ENCODE measurements around the gene NT5C2. TPM values are rescaled to one million over a fixed set of nuclear protein-coding genes. Genes with fewer than 3 reads are reported as not detected.

The NT5C2 gene
- total RNA-seq, 1 donor from 2014 or later, result 158 TPM

DNA sequence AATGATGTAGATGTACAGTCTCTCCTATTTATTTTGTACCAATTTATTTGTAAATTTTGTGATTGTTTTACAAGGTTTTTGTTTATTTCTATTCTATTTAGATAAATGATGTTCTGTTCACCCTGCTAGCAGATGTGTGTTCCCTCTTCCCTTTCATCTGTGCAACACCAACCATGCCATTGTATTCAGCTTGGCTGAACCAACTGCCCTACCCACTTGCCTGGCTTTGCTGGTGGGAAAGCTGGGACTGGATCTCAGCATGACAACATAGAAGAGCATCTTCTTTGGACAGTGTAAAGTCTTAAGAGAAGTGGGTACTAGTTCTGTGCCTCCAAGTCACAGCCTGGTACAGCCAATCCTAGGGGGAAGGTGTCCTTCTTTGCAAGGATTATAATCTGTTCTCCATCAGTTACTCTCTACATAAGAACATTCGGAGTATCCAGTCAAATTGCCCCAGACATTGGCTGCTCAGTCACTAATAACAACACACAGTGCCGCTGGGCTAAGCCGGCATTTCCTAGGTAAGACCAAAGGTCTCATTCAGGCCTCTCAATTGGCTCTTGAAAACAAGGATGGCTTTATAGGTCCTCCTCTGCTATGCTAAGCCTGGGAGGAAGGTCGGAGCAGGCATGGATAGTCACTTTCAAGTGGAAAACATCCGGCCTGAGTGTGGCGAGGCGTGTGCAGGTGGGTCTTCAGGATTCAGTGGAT lies 109.7 kb downstream of the NT5C2 start:
- Histone ChIP-seq H3K36me3 (ENCODE audit: control insufficient read depth in 3 of 3, insufficient read depth in 3 of 3, low read length in 3 of 3) (peaks cover 22 to 58% (median 33%) of the 10 kb centered on the region in 3 donors), H3K9me3 (ENCODE audit: control insufficient read depth in 3 of 3, low read length in 3 of 3) (no peaks in the 10 kb centered on the region), H3K9ac (ENCODE audit: low read depth in 1 of 3, low read length in 3 of 3) (no peak overlapping the region), H3K27ac (ENCODE audit: low read depth, low read length) (no peak overlapping the region), H3K27me3 (ENCODE audit: control insufficient read depth in 3 of 3, insufficient read depth in 3 of 3, low read length in 3 of 3) (no peaks in the 10 kb centered on the region), H3K4me3 (ENCODE audit: low read length in 3 of 3) (no peak overlapping the region), H3K4me1 (ENCODE audit: control insufficient read depth in 3 of 3, insufficient read depth in 3 of 3, low read length in 3 of 3) (no peaks in the 10 kb centered on the region)

DNA sequence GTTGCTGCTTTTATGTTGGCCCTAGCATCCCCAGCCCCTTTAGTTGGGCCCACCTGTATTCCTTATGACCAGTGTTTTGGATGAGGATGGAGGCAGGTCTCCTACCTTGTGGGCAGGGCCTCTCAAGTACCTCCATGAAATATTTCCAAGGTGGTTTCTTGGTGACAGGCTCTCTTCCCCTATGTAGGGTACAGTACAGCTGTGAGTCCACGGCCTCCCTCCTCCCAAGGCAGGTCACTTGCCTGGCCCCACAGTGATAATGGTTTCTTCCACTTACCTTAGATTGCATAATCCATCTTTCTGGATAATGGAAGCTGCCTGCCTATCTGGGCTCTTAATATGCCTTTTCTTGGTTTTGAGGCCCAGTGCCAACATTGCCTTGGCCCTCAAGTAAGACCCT lies 110.4 kb downstream of the NT5C2 start:
- Histone ChIP-seq H3K4me1 (ENCODE audit: control insufficient read depth in 3 of 3, insufficient read depth in 3 of 3, low read length in 3 of 3) (no peaks in the 10 kb centered on the region), H3K27me3 (ENCODE audit: control insufficient read depth in 3 of 3, insufficient read depth in 3 of 3, low read length in 3 of 3) (no peaks in the 10 kb centered on the region), H3K27ac (ENCODE audit: low read depth, low read length) (no peak overlapping the region), H3K4me3 (ENCODE audit: low read length in 3 of 3) (no peak overlapping the region), H3K36me3 (ENCODE audit: control insufficient read depth in 3 of 3, insufficient read depth in 3 of 3, low read length in 3 of 3) (peaks cover 18 to 58% (median 34%) of the 10 kb centered on the region in 3 donors), H3K9ac (ENCODE audit: low read depth in 1 of 3, low read length in 3 of 3) (no peak overlapping the region), H3K9me3 (ENCODE audit: control insufficient read depth in 3 of 3, low read length in 3 of 3) (no peaks in the 10 kb centered on the region)

DNA sequence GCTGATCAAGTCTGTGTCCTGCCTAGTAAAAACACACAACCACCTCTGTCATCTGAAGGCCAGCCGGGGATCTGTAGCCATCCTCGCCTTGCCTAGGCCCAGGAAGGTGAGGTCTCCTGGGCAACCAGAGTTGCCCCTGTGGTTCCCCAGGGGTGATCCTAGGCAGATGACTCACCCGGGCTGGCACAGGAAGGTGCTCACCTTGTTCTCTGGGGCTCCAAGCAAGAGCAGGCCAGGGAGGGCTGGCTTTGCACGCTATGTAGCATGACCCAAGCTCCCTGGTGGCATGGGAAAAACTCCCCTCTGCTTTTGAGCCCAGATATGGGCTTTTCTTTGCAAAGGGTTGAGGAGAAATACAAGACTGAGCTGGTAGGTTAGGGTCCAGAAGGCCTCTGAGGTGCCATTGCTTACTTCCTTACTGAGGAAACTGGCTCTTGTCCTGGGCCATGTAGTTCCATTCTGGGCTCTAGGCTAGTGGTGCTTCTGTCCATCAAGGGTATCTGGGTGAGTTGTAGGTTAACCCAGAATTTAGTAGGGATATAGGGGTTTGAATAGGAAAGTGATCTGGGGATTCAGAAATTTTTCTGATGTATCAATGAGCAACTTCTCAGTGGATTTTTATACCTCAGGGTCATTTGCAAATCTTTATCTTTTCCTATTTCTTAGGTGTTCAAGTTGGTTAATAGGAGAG lies 112.0 kb downstream of the NT5C2 start:
- Histone ChIP-seq H3K4me1 (ENCODE audit: control insufficient read depth in 3 of 3, insufficient read depth in 3 of 3, low read length in 3 of 3) (no peaks in the 10 kb centered on the region), H3K4me3 (ENCODE audit: low read length in 3 of 3) (no peak overlapping the region), H3K9ac (ENCODE audit: low read depth in 1 of 3, low read length in 3 of 3) (no peak overlapping the region), H3K27me3 (ENCODE audit: control insufficient read depth in 3 of 3, insufficient read depth in 3 of 3, low read length in 3 of 3) (no peaks in the 10 kb centered on the region), H3K36me3 (ENCODE audit: control insufficient read depth in 3 of 3, insufficient read depth in 3 of 3, low read length in 3 of 3) (peaks cover 21 to 58% (median 39%) of the 10 kb centered on the region in 3 donors), H3K9me3 (ENCODE audit: control insufficient read depth in 3 of 3, low read length in 3 of 3) (no peaks in the 10 kb centered on the region), H3K27ac (ENCODE audit: low read depth, low read length) (no peak overlapping the region)

DNA sequence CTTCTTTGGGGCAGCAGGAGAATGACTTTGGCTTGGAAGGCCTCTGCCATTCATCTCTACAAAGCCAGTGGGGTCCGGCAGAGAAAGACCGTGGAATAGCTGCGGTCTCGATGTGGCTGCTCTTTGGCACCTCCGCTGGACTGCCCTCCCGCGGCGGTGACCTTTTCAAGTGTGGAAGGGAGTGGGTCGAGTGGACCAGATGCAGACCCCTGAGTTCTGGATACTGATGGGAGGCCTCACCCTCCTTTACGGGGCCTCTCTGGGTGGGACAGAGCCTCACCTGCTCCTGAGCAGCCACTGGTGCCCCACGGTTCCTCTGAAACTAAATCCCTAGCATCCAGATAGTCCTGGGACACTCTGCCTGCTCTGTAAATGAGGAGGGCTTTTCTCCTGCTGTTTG lies 113.1 kb downstream of the NT5C2 start:
- H3K9ac ChIP-seq (ENCODE audit: low read depth in 1 of 3, low read length in 3 of 3), result no peak overlapping the region
- H3K4me3 ChIP-seq (ENCODE audit: low read length in 3 of 3), result no peak overlapping the region
- peaks cover 17 to 53% (median 31%) of the 10 kb centered on the region in 3 donors for H3K36me3 ChIP-seq (ENCODE audit: control insufficient read depth in 3 of 3, insufficient read depth in 3 of 3, low read length in 3 of 3)
- no peaks in the 10 kb centered on the region for H3K9me3 ChIP-seq (ENCODE audit: control insufficient read depth in 3 of 3, low read length in 3 of 3)
- no peak overlapping the region for H3K27ac ChIP-seq (ENCODE audit: low read depth, low read length)
- H3K27me3 ChIP-seq (ENCODE audit: control insufficient read depth in 3 of 3, insufficient read depth in 3 of 3, low read length in 3 of 3), result no peaks in the 10 kb centered on the region
- no peaks in the 10 kb centered on the region for H3K4me1 ChIP-seq (ENCODE audit: control insufficient read depth in 3 of 3, insufficient read depth in 3 of 3, low read length in 3 of 3)

DNA sequence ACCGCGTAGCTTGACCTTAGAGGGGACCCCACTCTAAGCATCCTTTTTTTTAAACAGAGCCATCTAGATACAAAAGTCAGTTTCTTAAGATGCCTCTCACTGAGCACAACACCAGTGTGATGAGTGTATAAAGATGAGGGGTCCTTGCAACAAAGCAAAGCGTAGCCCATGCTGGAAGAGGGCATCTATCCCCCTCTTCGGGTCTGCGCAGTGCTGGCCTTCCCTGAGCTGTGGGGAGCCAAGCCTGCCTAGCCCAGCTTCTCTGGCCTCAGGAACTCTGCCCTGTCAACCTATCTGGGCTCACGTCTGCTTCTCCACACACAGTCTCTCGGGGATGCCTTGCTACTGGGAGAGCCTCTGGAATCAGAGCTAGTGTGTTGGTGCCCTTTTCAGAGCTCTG lies 114.0 kb downstream of the NT5C2 start:
- Histone ChIP-seq H3K4me1 (ENCODE audit: control insufficient read depth in 3 of 3, insufficient read depth in 3 of 3, low read length in 3 of 3) (no peaks in the 10 kb centered on the region), H3K4me3 (ENCODE audit: low read length in 3 of 3) (no peak overlapping the region), H3K9me3 (ENCODE audit: control insufficient read depth in 3 of 3, low read length in 3 of 3) (no peaks in the 10 kb centered on the region), H3K9ac (ENCODE audit: low read depth in 1 of 3, low read length in 3 of 3) (no peak overlapping the region), H3K36me3 (ENCODE audit: control insufficient read depth in 3 of 3, insufficient read depth in 3 of 3, low read length in 3 of 3) (peaks cover 12 to 45% (median 30%) of the 10 kb centered on the region in 3 donors), H3K27ac (ENCODE audit: low read depth, low read length) (no peak overlapping the region), H3K27me3 (ENCODE audit: control insufficient read depth in 3 of 3, insufficient read depth in 3 of 3, low read length in 3 of 3) (no peaks in the 10 kb centered on the region)

DNA sequence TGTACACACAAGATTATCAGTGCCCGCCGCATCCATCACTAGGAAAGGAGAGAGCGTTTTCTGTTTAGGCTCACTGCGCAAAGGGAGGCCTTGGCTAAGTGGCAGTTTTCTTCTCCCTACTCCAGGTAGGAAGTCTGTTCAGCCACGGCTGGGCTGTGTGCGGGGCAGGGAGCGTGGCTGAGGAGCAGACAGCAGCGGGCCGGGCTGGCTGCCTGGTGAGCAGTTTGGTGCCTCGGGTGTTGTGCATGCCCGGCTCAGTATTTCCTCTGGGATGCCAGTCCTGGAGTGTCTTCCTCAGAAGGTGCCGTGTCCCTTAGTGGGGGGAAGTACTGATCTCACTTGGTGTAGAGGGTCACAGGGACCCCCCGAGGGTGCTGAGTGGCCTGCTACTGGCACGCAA lies 114.4 kb downstream of the NT5C2 start:
- no peak overlapping the region for H3K4me3 ChIP-seq (ENCODE audit: low read length in 3 of 3)
- H3K36me3 ChIP-seq (ENCODE audit: control insufficient read depth in 3 of 3, insufficient read depth in 3 of 3, low read length in 3 of 3), result peaks cover 12 to 41% (median 28%) of the 10 kb centered on the region in 3 donors
- no peak overlapping the region for H3K9ac ChIP-seq (ENCODE audit: low read depth in 1 of 3, low read length in 3 of 3)
- no peaks in the 10 kb centered on the region for H3K4me1 ChIP-seq (ENCODE audit: control insufficient read depth in 3 of 3, insufficient read depth in 3 of 3, low read length in 3 of 3)
- no peaks in the 10 kb centered on the region for H3K9me3 ChIP-seq (ENCODE audit: control insufficient read depth in 3 of 3, low read length in 3 of 3)
- H3K27ac ChIP-seq (ENCODE audit: low read depth, low read length), result no peak overlapping the region
- no peaks in the 10 kb centered on the region for H3K27me3 ChIP-seq (ENCODE audit: control insufficient read depth in 3 of 3, insufficient read depth in 3 of 3, low read length in 3 of 3)

DNA sequence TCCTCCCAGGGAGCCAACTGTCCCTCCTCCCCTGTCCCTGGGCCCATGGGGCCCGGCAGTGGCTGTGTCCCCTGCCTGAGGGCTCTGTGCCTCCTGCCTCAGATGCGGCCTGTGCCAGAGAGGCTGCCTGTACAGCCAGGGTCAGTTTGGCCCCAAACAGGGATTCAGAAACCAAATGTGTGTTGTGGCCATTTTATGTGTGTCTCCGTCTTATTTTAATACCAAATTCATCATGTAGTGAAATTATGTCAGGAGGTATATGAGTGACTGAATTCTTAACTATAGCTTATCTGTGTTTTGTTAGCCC lies 114.8 kb downstream of the NT5C2 start:
- H3K4me1 ChIP-seq (ENCODE audit: control insufficient read depth in 3 of 3, insufficient read depth in 3 of 3, low read length in 3 of 3), result no peaks in the 10 kb centered on the region
- no peak overlapping the region for H3K27ac ChIP-seq (ENCODE audit: low read depth, low read length)
- H3K27me3 ChIP-seq (ENCODE audit: control insufficient read depth in 3 of 3, insufficient read depth in 3 of 3, low read length in 3 of 3), result no peaks in the 10 kb centered on the region
- no peaks in the 10 kb centered on the region for H3K9me3 ChIP-seq (ENCODE audit: control insufficient read depth in 3 of 3, low read length in 3 of 3)
- H3K9ac ChIP-seq (ENCODE audit: low read depth in 1 of 3, low read length in 3 of 3), result no peak overlapping the region
- H3K4me3 ChIP-seq (ENCODE audit: low read length in 3 of 3), result no peak overlapping the region
- peaks cover 12 to 37% (median 24%) of the 10 kb centered on the region in 3 donors for H3K36me3 ChIP-seq (ENCODE audit: control insufficient read depth in 3 of 3, insufficient read depth in 3 of 3, low read length in 3 of 3)

DNA sequence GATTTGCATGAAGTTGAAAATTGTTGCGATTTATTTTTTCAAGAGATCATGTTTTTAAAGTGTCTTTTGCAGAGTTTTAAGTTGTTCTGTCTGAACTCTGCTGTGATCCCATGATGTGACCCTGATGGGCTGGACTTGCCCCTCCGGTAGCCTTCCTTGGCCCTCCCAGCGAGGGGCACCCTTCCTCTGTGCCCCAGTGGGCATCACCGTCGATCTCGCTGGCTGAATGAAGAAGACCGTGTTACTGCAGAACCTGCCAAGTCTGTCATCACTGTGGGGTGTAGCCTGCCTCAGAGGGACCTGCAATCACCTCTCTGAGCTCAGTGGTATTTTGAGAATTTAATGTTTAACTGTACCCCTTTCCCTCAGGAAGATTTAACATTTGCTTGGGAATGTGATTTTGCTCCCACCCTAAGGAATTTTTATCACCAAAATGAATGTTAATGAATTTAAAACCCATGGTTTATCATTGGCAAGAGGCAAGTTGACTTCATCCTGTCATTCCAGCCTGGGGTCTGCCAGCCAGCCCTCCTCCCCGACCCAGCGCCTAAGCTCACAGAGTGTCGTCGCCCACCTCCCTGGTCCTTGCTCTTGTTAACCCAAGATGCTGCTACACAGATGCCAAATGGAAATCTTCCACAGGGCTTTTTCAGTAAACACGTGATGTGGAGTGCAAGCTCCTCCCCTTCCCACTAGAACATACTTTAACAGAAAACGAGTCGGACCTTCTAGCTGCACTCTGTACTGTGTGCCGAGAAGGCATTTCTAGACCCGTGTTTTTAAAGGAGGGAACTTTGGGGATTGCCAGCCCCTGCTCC lies 115.4 kb downstream of the NT5C2 start:
- H3K4me3 ChIP-seq (ENCODE audit: low read length in 3 of 3), result no peak overlapping the region
- H3K27ac ChIP-seq (ENCODE audit: low read depth, low read length), result no peak overlapping the region
- no peak overlapping the region for H3K9ac ChIP-seq (ENCODE audit: low read depth in 1 of 3, low read length in 3 of 3)
- peaks cover 12 to 34% (median 22%) of the 10 kb centered on the region in 3 donors for H3K36me3 ChIP-seq (ENCODE audit: control insufficient read depth in 3 of 3, insufficient read depth in 3 of 3, low read length in 3 of 3)
- H3K9me3 ChIP-seq (ENCODE audit: control insufficient read depth in 3 of 3, low read length in 3 of 3), result no peaks in the 10 kb centered on the region
- no peaks in the 10 kb centered on the region for H3K27me3 ChIP-seq (ENCODE audit: control insufficient read depth in 3 of 3, insufficient read depth in 3 of 3, low read length in 3 of 3)
- H3K4me1 ChIP-seq (ENCODE audit: control insufficient read depth in 3 of 3, insufficient read depth in 3 of 3, low read length in 3 of 3), result no peaks in the 10 kb centered on the region

DNA sequence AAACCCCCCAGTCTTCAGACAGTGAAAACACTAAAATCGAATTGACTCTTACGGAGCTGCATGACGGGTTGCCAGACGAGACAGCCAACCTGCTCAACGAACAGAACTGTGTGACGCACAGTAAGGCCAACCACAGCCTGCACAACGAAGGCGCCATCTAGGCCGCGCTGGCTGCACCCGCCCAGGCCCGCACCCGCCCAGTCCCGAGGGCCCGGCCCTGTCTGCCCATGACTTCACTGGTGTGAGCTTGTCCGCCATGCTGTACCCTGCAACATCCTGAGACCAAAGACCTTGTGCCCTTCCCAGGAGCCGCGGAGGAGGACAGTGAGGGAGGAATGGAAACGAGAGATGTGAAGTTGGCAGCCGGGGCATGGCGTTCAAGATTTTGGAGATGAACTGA lies 116.1 kb downstream of the NT5C2 start:
- no peaks in the 10 kb centered on the region for H3K27me3 ChIP-seq (ENCODE audit: control insufficient read depth in 3 of 3, insufficient read depth in 3 of 3, low read length in 3 of 3)
- peaks cover 12 to 34% (median 24%) of the 10 kb centered on the region in 3 donors for H3K36me3 ChIP-seq (ENCODE audit: control insufficient read depth in 3 of 3, insufficient read depth in 3 of 3, low read length in 3 of 3)
- no peaks in the 10 kb centered on the region for H3K9me3 ChIP-seq (ENCODE audit: control insufficient read depth in 3 of 3, low read length in 3 of 3)

DNA sequence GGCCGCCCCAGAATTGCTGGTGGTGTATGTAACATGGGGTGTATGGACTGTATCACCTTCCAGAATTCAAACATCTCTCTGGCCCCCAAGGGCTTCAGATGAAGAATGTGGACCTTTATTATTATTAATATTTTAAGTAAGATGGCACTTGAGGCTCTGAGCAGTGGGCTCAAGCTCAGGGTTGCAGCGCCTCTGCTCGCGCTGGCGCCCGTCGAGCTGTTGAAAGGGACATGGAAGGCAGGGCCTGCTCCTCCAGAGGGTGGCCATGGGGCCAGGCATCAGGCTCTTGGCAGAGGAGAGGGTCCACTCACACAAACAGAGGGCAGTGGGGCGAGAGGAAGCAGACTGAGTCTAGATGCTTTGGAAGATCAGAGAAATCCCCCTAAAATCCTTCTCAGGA lies 120.2 kb downstream of the NT5C2 start:
- Histone ChIP-seq H3K4me3 (ENCODE audit: low read length in 3 of 3) (no peak overlapping the region), H3K36me3 (ENCODE audit: control insufficient read depth in 3 of 3, insufficient read depth in 3 of 3, low read length in 3 of 3) (peaks cover 15 to 22% (median 22%) of the 10 kb centered on the region in 3 donors), H3K4me1 (ENCODE audit: control insufficient read depth in 3 of 3, insufficient read depth in 3 of 3, low read length in 3 of 3) (peaks cover 0 to 4% (median 3%) of the 10 kb centered on the region in 3 donors), H3K27ac (ENCODE audit: low read depth, low read length) (no peak overlapping the region), H3K27me3 (ENCODE audit: control insufficient read depth in 3 of 3, insufficient read depth in 3 of 3, low read length in 3 of 3) (no peaks in the 10 kb centered on the region), H3K9ac (ENCODE audit: low read depth in 1 of 3, low read length in 3 of 3) (no peak overlapping the region), H3K9me3 (ENCODE audit: control insufficient read depth in 3 of 3, low read length in 3 of 3) (no peaks in the 10 kb centered on the region)

More for the DNA sequence above, 116.1 kb downstream of the NT5C2 start:
- H3K4me1 ChIP-seq (ENCODE audit: control insufficient read depth in 3 of 3, insufficient read depth in 3 of 3, low read length in 3 of 3), result no peaks in the 10 kb centered on the region
- no peak overlapping the region for H3K27ac ChIP-seq (ENCODE audit: low read depth, low read length)
- no peak overlapping the region for H3K4me3 ChIP-seq (ENCODE audit: low read length in 3 of 3)
- H3K9ac ChIP-seq (ENCODE audit: low read depth in 1 of 3, low read length in 3 of 3), result no peak overlapping the region

Data from skeletal muscle tissue (tissue), 4 donors.